Common myeloid progenitor, CD34-positive (primary cell): Measurements from ENCODE around the gene XPR1.

Experiments
- CTCF ChIA-PET: fragments of 350-600 bp; sonication (Branson Sonifier 250); formaldehyde crosslinking; loops from one replicate; lab custom pipeline; 2021; ENCODE audit warnings: antibody characterized with exemption; lab: Charles Lee
- POLR2A ChIA-PET: fragments of 350-600 bp; sonication (Branson Sonifier 250); formaldehyde crosslinking; loops from one replicate; lab custom pipeline; 2021; ENCODE audit warnings: antibody characterized with exemption; lab: Charles Lee
- DNase-seq, 3 donors: peaks; one replicate each; pipeline versions ENCODE4 v3.0.0 to v3.0.0-alpha.2; 2013
- H3K27ac ChIP-seq, 2 experiments: 1 replicate in 1 of 2; 2 replicates in 1 of 2; pipeline ENCODE4 v1.7.0; 2013; ENCODE audit warnings: inconsistent platforms in 2 of 2, low read length in 2 of 2, mild to moderate bottlenecking in 2 of 2, low read depth in 1 of 2, moderate library complexity in 1 of 2; ENCODE audit not compliant: severe bottlenecking in 2 of 2, insufficient read depth in 1 of 2, poor library complexity in 1 of 2
- H3K27me3 ChIP-seq, 5 experiments: replicated peaks in 2 of 5; 1 replicate in 3 of 5; 2 replicates in 2 of 5; pipeline versions ENCODE4 v1.6.1 to v1.7.0; 2013; ENCODE audit warnings: low read length in 4 of 5, mild to moderate bottlenecking in 2 of 5, moderate library complexity in 2 of 5, inconsistent platforms in 1 of 5; ENCODE audit not compliant: insufficient read depth in 5 of 5, control insufficient read depth in 4 of 5
- H3K36me3 ChIP-seq, 4 experiments: 1 replicate in 2 of 4; 2 replicates in 2 of 4; pipeline versions ENCODE4 v1.6.1 to v1.7.0; 2013; ENCODE audit warnings: low read length in 3 of 4, control low read depth in 1 of 4, mild to moderate bottlenecking in 1 of 4; ENCODE audit not compliant: control insufficient read depth in 4 of 4, insufficient read depth in 4 of 4
- H3K4me1 ChIP-seq, 4 experiments: 1 replicate in 3 of 4; 2 replicates in 1 of 4; pipeline versions ENCODE4 v1.6.1 to v1.7.1; 2013; ENCODE audit warnings: low read length in 3 of 4, mild to moderate bottlenecking in 3 of 4, control low read depth in 1 of 4, inconsistent platforms in 1 of 4, moderate library complexity in 1 of 4; ENCODE audit not compliant: control insufficient read depth in 4 of 4, insufficient read depth in 4 of 4; ENCODE audit errors: control extremely low read depth in 1 of 4
- H3K4me3 ChIP-seq, 7 experiments: 1 replicate in 4 of 7; 2 replicates in 3 of 7; pipeline versions ENCODE4 v1.5.1 to v1.7.0; 2013; ENCODE audit warnings: mild to moderate bottlenecking in 7 of 7, low read length in 6 of 7, moderate library complexity in 6 of 7, inconsistent platforms in 2 of 7, low read depth in 2 of 7, control low read depth in 1 of 7; ENCODE audit not compliant: insufficient read depth in 4 of 7, control insufficient read depth in 1 of 7; ENCODE audit errors: extremely low read depth in 1 of 7
- H3K9me3 ChIP-seq, 5 experiments: 1 replicate in 4 of 5; 2 replicates in 1 of 5; pipeline versions ENCODE4 v1.6.1 to v1.7.1; 2013; ENCODE audit warnings: low read length in 4 of 5, mild to moderate bottlenecking in 2 of 5, inconsistent platforms in 1 of 5, low read depth in 1 of 5, moderate library complexity in 1 of 5; ENCODE audit not compliant: control insufficient read depth in 4 of 5, insufficient read depth in 2 of 5; ENCODE audit errors: control extremely low read depth in 1 of 5
- WGBS: methylation state at CpG from one replicate; pipeline ENCODE4 v1.1.5; 2013; ENCODE audit not compliant: insufficient coverage; 5-methylcytosine and 5-hydroxymethylcytosine counted together

XPR1 gene

DNA sequence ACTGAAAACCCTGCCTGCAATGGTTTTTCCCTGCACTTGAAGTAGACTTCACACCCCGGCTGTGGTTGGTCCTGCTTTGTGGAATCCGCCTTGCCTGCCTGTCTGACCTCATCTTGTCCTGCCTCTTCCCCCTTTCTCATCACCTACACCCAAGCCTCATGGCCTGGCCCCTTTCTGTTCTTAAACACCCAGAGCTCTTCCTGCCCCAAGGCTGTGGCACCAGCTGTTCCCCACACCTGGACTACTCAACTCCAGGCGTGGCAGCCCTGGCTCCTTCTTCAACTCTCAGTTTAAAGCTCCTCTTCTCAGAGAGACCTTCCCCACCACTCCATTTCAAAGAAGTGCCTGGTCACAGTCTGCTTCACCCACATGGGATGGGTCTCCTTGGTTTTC lies 307.9 kb downstream of the XPR1 start:
- DNase-seq: no peak
- WGBS: 91% methylated on average over 2 of the region's 3 CpGs
- Histone ChIP-seq H3K27ac (no peak overlapping the region), H3K4me1 (peaks cover 0 to 34% (median 30%) of the 10 kb centered on the region in 4 experiments), H3K27me3 (peaks cover 0 to 2% (median 0%) of the 10 kb centered on the region in 5 experiments), H3K36me3 (no peaks in the 10 kb centered on the region), H3K4me3 (no peak overlapping the region), H3K9me3 (peaks cover 0 to 4% (median 0%) of the 10 kb centered on the region in 5 experiments)
- ChIA-PET CTCF (no interaction called here), POLR2A (no interaction called here)
